ENCODE data around the gene ADGRG6.
A peak's percentile ranks its signal among the peaks of the same experiment; 100 is the strongest.

ADGRG6 gene

GRCh38 chr6:142376800-142377496, 75.1 kb downstream of the ADGRG6 start:
- DNase-seq (ENCODE audit: low spot score) = no peak

- no peak for DNase-seq (ENCODE audit: low spot score)
Measured at GRCh38 chr6:142377497-142377848, 75.7 kb downstream of the ADGRG6 start.

- DNase-seq (ENCODE audit: low spot score) = peak; percentile 56
Measured at GRCh38 chr6:142378138-142378875, 76.5 kb downstream of the ADGRG6 start.

GRCh38 chr6:142380626-142381025, 78.8 kb downstream of the ADGRG6 start:
- no peak for DNase-seq (ENCODE audit: low spot score)

- DNase-seq (ENCODE audit: low spot score) = no peak
Measured at GRCh38 chr6:142381181-142381580, 79.4 kb downstream of the ADGRG6 start.

- DNase-seq (ENCODE audit: low spot score) = no peak
Measured at GRCh38 chr6:142381845-142382378, 80.1 kb downstream of the ADGRG6 start.

GRCh38 chr6:142384519-142385254, 82.9 kb downstream of the ADGRG6 start:
- peak; percentile 61 for DNase-seq (ENCODE audit: low spot score)

GRCh38 chr6:142385352-142385751, 83.5 kb downstream of the ADGRG6 start:
- no peak for DNase-seq (ENCODE audit: low spot score)

GRCh38 chr6:142386657-142387056, 84.8 kb downstream of the ADGRG6 start:
- no peak for DNase-seq (ENCODE audit: low spot score)

GRCh38 chr6:142387997-142388815, 86.4 kb downstream of the ADGRG6 start:
- DNase-seq (ENCODE audit: low spot score) = peak; percentile 35

GRCh38 chr6:142395266-142395665, 93.5 kb downstream of the ADGRG6 start:
- DNase-seq (ENCODE audit: low spot score) = no peak

- DNase-seq (ENCODE audit: low spot score) = no peak
Measured at GRCh38 chr6:142395768-142396231, 94.0 kb downstream of the ADGRG6 start.

- DNase-seq (ENCODE audit: low spot score) = no peak
Measured at GRCh38 chr6:142398353-142398752, 96.5 kb downstream of the ADGRG6 start.

GRCh38 chr6:142399739-142400138, 97.9 kb downstream of the ADGRG6 start:
- DNase-seq (ENCODE audit: low spot score) = no peak

GRCh38 chr6:142400495-142400894, 98.7 kb downstream of the ADGRG6 start:
- no peak for DNase-seq (ENCODE audit: low spot score)

- DNase-seq (ENCODE audit: low spot score) = no peak
Measured at GRCh38 chr6:142401838-142402237, 100.0 kb downstream of the ADGRG6 start.

GRCh38 chr6:142404751-142405150, 102.9 kb downstream of the ADGRG6 start:
- no peak for DNase-seq (ENCODE audit: low spot score)

- DNase-seq (ENCODE audit: low spot score) = no peak
Measured at GRCh38 chr6:142406131-142406530, 104.3 kb downstream of the ADGRG6 start.

GRCh38 chr6:142407685-142408273, 106.0 kb downstream of the ADGRG6 start:
- no peak for DNase-seq (ENCODE audit: low spot score)

- DNase-seq (ENCODE audit: low spot score) = no peak
Measured at GRCh38 chr6:142408409-142408808, 106.6 kb downstream of the ADGRG6 start.

GRCh38 chr6:142409794-142410193, 108.0 kb downstream of the ADGRG6 start:
- no peak for DNase-seq (ENCODE audit: low spot score)

All from COLO829 (cell line).